ENCODE results near the gene ADCY10.
"Not testable (repeated sequence)": the region's sequence is repeated elsewhere in the genome, so short reads cannot be mapped to it uniquely, and the experiment has no call there.

The ADCY10 gene

DNA sequence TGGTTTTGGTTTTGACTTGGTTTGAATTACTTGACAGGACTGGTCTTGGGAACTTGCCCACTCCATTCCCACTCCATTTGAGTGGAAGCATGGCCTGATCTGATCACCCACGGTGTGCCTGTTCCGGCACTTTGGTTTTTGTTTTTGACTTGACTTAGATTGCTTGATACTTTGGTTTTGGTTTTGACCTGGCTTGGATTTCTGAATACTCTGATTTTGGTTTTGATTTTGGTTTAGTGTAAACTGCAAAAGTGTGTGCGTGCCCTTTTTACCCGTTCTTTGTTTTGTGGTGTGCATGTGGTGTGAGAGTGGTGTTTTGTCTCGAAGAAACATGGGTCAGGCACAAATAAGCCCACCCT lies 50.0 kb downstream of the ADCY10 start:
- Mint-ChIP-seq H3K27ac (no peak overlapping the region), H3K4me1 (ENCODE audit: low read depth) (no peaks in the 10 kb centered on the region), H3K27me3 (no peaks in the 10 kb centered on the region), H3K9me3 (ENCODE audit: low read depth) (no peaks in the 10 kb centered on the region), H3K36me3 (peaks cover 3% of the 10 kb centered on the region), H3K4me3 (no peak overlapping the region)

DNA sequence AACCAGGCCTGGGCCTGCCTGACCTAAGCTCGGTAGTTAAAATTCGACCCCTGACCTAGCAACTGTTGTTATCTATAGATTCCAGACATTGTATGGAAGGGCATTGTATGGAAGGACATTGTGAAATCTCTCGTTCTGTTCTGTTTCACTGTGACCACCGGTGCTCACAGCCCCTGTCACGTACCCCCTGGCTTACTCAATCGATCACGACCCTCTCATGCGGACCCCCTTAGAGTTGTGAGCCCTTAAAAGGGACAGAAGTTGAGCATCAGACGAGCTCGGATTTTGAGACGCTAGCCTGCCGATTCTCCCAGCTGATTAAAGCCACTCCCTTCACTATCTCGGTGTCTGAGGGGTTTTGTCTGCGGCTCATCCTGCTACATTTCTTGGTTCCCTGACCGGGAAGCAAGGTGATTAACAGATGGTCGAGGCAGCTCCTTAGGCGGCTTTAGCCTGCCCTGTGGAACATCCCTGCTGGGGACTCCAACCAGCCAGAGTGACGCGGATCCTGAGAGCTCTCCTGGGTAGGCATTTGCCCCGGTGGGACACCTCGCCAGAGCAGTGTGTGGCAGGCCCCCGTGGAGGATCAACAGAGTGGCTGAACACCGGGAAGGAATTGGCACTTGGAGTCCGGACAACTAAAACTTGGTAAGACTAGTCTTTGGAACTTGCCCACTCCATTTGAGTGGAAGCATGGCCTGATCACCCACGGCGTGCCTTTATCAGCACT lies 50.6 kb downstream of the ADCY10 start:
- H3K27me3 Mint-ChIP-seq; H3K9me3 Mint-ChIP-seq (ENCODE audit: low read depth); H3K27ac Mint-ChIP-seq; H3K36me3 Mint-ChIP-seq; H3K4me3 Mint-ChIP-seq; H3K4me1 Mint-ChIP-seq (ENCODE audit: low read depth): not testable (repeated sequence)

DNA sequence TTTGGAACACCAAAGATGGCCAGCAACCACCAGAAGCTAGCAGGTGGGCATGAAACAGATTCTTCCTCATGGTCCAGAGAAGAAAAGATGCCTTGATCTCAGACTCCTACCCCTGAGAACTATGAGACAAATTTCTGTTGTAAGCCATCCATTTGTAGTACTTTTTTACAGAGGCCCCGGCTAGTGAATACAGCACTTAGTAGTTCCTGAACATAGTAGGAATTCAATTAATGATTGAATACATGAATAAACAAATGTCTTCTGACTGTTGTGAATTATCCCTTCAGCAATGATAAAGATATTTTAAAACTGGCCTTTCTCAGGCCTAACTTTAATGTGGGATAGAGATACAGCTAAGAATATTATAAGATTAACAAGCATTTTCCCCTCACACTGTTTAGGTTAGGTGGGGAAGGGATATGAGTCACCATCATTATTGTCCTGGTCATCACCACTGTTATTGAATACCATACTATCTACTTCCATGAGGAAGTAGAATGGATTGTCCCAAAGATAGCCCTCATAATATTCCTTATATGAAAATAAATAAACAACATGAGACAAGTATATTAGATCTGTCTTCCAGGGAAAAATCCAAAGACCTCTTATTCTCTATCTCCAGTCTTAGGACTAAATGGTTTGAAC lies 51.4 kb downstream of the ADCY10 start:
- H3K27ac Mint-ChIP-seq, result no peak overlapping the region
- no peaks in the 10 kb centered on the region for H3K27me3 Mint-ChIP-seq
- H3K4me1 Mint-ChIP-seq (ENCODE audit: low read depth), result no peaks in the 10 kb centered on the region
- no peaks in the 10 kb centered on the region for H3K9me3 Mint-ChIP-seq (ENCODE audit: low read depth)
- peaks cover 3% of the 10 kb centered on the region for H3K36me3 Mint-ChIP-seq
- no peak overlapping the region for H3K4me3 Mint-ChIP-seq

DNA sequence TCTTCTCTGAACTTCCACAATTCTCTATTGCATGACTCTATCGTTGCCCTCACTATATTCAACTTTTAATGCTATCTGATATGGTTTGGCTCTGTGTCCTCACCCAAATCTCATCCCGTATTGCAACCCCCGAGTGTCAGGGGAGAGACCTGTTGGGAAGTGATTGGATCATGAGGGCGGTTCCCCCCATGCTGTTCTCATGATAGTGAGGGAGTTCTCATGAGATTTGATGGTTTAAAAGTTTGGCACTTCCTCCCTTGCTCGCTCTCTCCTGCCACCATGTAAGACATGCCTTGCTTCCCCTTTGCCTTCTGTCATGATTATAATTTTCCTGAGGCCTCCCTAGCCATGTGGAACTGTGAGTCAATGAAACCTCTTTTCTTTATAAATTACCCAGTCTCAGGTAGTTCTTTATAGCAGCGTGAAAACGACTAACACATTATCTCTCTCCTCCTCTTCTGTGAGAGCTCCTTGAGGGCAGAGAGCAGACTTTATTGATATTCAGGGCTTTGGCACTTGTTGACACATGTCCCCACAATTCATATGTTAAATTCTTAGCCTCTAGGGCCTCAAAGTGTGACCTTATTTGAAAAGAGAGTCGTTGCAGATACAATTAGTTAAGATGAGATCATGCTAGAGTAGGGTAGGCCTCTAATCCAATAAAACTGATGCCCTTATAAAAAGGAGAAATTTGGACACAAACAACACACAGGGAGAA lies 52.1 kb downstream of the ADCY10 start:
- H3K4me1 Mint-ChIP-seq (ENCODE audit: low read depth), result no peaks in the 10 kb centered on the region
- no peak overlapping the region for H3K27ac Mint-ChIP-seq
- H3K9me3 Mint-ChIP-seq (ENCODE audit: low read depth), result no peaks in the 10 kb centered on the region
- H3K36me3 Mint-ChIP-seq, result peaks cover 3% of the 10 kb centered on the region
- no peak overlapping the region for H3K4me3 Mint-ChIP-seq
- no peaks in the 10 kb centered on the region for H3K27me3 Mint-ChIP-seq

DNA sequence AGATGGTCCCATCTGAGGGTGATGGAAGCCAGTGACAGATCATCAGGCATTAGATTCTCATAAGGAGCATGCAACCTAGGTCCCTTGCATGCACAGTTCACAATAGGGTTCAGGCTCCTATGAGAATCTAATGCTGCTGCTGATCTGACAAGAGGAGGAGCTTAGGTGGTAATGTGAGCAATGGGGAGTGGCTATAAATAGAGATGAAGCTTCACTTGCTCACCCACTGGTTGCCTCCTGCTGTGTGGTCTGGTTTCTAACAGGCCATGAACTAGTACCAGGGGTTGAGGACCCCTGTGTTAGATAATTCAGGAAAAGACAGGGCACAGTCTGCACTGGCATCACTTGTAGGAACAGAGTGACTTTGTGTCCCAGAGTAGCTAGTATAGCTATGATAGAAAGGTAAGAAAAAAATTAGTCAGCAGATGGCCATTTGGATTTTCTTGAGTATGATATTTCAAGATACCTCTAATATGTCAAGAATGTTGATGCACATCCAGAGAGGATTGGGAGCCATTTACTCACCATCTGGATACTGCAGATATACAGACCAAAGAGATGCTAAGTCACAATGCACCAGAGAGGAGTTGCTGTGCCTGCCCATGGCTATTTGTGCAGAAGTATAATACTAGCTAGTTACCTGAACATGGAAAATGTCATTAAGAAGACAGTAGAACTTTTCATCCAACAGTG lies 53.6 kb downstream of the ADCY10 start:
- no peak overlapping the region for H3K4me3 Mint-ChIP-seq
- no peaks in the 10 kb centered on the region for H3K9me3 Mint-ChIP-seq (ENCODE audit: low read depth)
- peaks cover 3% of the 10 kb centered on the region for H3K36me3 Mint-ChIP-seq
- H3K4me1 Mint-ChIP-seq (ENCODE audit: low read depth), result no peaks in the 10 kb centered on the region
- H3K27ac Mint-ChIP-seq, result no peak overlapping the region
- H3K27me3 Mint-ChIP-seq, result no peaks in the 10 kb centered on the region

DNA sequence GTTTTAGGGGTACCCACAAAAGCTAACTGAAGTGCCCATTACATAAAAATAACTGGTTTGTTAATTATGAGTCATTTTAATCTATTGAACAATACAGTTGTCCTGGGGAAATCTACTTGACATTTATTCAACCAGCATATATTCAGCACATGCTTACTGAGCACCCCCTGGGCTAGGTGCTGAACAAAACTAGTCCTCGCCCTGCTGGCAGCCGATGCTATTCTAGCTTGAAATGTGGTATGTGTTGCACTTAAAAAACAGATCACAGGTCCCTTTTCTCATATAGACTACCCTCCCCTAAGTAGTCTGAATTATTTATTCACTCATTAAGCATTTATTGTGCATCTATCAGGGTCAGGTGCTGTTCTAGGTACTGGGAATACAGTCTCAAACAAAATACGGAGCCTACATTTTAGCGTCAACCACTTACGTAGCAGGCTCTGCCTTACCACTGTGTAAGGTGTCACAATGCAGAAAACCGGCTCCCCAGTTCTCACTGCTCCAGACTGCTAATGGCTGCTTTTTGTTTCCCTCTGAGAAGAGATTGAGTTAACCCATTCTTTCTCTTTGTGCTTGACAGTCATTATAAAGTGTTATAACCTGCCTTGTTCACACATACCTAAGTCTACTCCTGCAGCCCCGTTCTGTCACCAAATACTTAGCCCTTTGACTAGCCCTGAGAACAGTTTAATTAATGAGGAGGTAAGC lies 57.1 kb downstream of the ADCY10 start:
- no peak overlapping the region for H3K27ac Mint-ChIP-seq
- H3K9me3 Mint-ChIP-seq (ENCODE audit: low read depth), result no peaks in the 10 kb centered on the region
- H3K36me3 Mint-ChIP-seq, result no peaks in the 10 kb centered on the region
- H3K27me3 Mint-ChIP-seq, result no peaks in the 10 kb centered on the region
- no peak overlapping the region for H3K4me3 Mint-ChIP-seq
- no peaks in the 10 kb centered on the region for H3K4me1 Mint-ChIP-seq (ENCODE audit: low read depth)

DNA sequence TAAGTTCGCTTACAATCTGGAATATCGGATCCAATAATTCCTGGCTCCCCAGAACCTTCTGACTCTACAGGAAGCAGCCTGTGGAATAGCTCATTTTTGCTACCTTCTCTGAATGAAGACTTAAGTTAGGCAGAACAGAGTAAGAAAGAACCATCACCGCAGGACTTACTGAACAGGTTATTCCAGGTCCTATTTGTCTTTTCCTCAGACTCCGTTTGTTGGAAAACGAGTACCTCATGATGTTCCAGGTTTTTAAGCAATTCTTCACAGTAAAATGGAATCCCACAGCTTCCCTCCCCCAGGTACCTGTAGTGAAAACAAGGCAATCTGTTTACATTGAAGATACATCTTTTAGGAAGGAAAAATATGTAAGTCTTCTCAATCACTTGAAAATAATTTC lies 59.8 kb downstream of the ADCY10 start:
- Mint-ChIP-seq H3K27ac (no peak overlapping the region), H3K36me3 (no peaks in the 10 kb centered on the region), H3K27me3 (no peaks in the 10 kb centered on the region), H3K9me3 (ENCODE audit: low read depth) (no peaks in the 10 kb centered on the region), H3K4me1 (ENCODE audit: low read depth) (no peaks in the 10 kb centered on the region), H3K4me3 (no peak overlapping the region)

DNA sequence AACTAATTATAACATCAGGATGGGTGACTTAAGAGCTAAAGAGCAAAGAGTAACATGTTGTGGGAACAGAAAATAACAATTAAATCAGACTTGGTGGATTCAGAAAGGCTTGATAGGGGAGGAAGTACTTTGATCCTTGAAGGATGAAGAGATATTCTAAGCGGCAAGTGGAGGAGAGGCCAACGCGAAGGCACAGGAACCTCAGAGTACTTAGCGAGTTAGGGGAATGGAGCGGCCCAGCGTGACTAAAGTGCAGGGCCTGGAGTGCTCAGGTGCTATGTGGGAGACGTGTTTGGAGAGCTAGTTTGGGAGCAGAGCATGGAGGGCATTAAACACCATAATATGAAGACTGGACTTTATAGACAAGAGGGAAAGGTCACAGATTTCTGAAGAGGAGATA lies 64.3 kb downstream of the ADCY10 start:
- Mint-ChIP-seq H3K27ac (no peak overlapping the region), H3K27me3 (no peaks in the 10 kb centered on the region), H3K36me3 (no peaks in the 10 kb centered on the region), H3K9me3 (ENCODE audit: low read depth) (no peaks in the 10 kb centered on the region), H3K4me1 (ENCODE audit: low read depth) (no peaks in the 10 kb centered on the region), H3K4me3 (no peak overlapping the region)

DNA sequence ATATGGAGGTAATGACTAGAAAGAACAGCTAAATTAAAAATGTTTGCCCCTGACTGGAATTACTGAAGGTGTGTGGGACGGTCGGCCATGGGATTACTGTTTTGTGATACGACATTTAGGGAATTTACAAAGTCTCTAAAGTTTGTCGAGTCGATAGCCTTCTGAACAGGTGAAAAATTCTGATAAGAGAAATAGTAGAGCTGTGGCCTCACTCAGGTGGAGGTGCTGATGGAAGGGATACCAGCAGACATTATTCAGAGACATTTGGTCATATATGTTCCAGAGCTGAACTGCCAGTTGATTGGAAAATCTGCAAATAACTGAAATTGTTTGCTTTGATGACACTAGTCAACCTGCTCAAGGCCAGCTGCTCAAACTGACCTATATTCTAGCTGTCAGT lies 71.1 kb downstream of the ADCY10 start:
- Mint-ChIP-seq H3K9me3 (ENCODE audit: low read depth) (no peaks in the 10 kb centered on the region), H3K27me3 (peaks cover 6% of the 10 kb centered on the region), H3K4me1 (ENCODE audit: low read depth) (no peaks in the 10 kb centered on the region), H3K4me3 (no peak overlapping the region), H3K27ac (no peak overlapping the region), H3K36me3 (no peaks in the 10 kb centered on the region)

DNA sequence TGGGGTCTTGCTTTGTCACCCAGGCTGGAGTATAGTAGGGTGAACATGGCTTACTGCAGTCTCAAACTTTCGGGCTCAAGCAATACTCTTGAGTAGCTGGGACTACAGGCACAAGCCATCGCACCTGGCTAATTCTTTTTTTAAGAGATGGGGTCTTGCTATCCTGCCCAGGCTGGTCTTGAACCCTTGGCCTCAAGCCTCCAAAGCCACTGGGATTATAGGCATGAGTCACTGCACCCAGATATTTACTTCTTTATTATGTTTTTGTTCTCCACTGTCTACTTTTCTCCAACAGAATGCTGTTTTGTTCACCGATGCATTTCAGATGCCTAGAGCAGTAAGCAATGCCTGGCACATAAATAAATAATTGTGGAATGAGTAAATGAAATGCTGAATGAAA lies 72.4 kb downstream of the ADCY10 start:
- H3K4me1 Mint-ChIP-seq (ENCODE audit: low read depth), result peaks cover 5% of the 10 kb centered on the region
- peaks cover 6% of the 10 kb centered on the region for H3K27me3 Mint-ChIP-seq
- H3K36me3 Mint-ChIP-seq, result no peaks in the 10 kb centered on the region

DNA sequence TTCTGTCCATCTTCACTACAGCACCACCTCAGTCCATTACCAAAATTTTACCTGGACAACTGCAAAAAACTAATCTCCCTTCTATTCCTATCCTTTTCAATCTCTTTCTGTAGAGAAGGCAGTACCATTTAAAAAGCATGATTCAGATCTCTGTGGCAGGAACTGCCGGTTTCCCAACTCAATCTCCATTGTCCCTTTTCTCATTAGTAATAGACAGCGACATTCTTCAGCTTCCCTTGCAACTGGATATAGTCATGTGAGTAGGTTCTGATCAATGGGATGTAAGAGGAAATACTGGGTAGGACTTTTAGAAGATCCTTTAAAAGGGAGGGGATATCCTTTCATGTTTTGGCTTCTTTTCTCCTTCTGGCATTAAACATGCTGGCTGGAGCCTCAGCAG lies 74.9 kb downstream of the ADCY10 start:
- no peaks in the 10 kb centered on the region for H3K9me3 Mint-ChIP-seq (ENCODE audit: low read depth)
- H3K27me3 Mint-ChIP-seq, result peaks cover 6% of the 10 kb centered on the region
- peaks cover 5% of the 10 kb centered on the region for H3K4me1 Mint-ChIP-seq (ENCODE audit: low read depth)
- H3K36me3 Mint-ChIP-seq, result no peaks in the 10 kb centered on the region
- H3K27ac Mint-ChIP-seq, result no peak overlapping the region
- no peak overlapping the region for H3K4me3 Mint-ChIP-seq

More for the DNA sequence above, 72.4 kb downstream of the ADCY10 start:
- Mint-ChIP-seq H3K9me3 (ENCODE audit: low read depth) (no peaks in the 10 kb centered on the region), H3K27ac (no peak overlapping the region), H3K4me3 (no peak overlapping the region)

DNA sequence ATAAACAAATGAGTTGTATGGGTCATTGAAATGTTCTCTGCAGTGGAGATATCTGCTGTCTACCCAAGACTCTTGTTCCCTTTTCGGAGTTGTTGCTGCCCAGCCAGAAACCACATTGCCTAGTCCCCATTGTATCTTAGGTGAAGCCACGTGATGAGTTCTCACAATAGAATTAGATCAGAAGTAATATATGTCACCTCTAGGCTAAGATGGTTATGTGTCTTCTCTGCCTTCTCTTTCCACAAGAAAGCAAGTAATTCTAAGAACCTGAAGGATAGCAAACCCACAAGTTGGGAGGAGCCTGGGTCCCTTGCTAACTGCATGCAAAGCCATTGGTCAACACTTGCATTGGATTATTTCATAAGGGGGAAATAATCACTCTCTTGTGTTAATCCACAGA lies 76.6 kb downstream of the ADCY10 start:
- Mint-ChIP-seq H3K36me3 (no peaks in the 10 kb centered on the region), H3K4me1 (ENCODE audit: low read depth) (peaks cover 5% of the 10 kb centered on the region), H3K9me3 (ENCODE audit: low read depth) (no peaks in the 10 kb centered on the region), H3K27ac (no peak overlapping the region), H3K27me3 (peaks cover 6% of the 10 kb centered on the region), H3K4me3 (no peak overlapping the region)

DNA sequence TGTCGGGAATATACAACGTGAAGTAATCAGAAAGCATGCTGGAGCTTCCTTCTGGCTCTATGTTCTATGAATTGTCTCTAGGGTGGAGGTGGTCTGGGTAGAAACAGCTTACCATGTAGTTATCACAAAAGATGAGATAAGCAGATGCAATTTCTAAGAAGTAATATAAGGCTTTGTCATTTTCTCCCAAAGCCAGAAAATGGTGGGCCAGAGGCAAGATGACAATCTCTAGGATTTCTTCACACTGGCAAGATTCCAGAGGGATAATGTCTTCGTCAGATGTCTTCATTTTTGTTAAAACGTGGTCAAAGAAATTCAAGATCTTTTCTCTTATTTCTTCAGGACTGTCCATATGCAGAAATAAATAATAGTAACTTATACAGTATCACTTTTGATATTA lies 77.7 kb downstream of the ADCY10 start:
- Mint-ChIP-seq H3K4me1 (ENCODE audit: low read depth) (peaks cover 5% of the 10 kb centered on the region), H3K4me3 (no peak overlapping the region), H3K9me3 (ENCODE audit: low read depth) (no peaks in the 10 kb centered on the region), H3K36me3 (no peaks in the 10 kb centered on the region), H3K27ac (no peak overlapping the region), H3K27me3 (peaks cover 4% of the 10 kb centered on the region)

DNA sequence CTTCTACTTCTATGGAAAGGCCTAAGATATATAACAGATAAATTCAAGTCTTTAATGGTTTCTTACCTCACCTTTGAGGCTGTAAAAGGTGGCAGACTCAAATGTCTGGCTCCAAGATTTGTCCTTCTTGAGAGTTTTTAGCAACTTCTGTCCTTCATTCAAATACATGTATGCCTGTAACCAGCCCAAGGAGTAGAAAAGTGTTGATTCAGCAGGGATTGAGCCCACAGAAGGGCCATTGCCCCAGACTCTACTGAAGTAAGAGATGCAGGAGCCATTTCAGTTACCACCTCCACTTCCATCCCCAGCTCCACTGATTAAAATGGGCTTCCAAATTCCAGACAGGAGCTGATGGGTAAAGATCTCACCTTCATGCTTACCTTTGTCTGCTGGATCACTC lies 80.0 kb downstream of the ADCY10 start:
- peaks cover 4% of the 10 kb centered on the region for H3K27me3 Mint-ChIP-seq
- H3K27ac Mint-ChIP-seq, result no peak overlapping the region
- no peaks in the 10 kb centered on the region for H3K36me3 Mint-ChIP-seq
- H3K4me3 Mint-ChIP-seq, result no peak overlapping the region
- peaks cover 5% of the 10 kb centered on the region for H3K4me1 Mint-ChIP-seq (ENCODE audit: low read depth)
- no peaks in the 10 kb centered on the region for H3K9me3 Mint-ChIP-seq (ENCODE audit: low read depth)

DNA sequence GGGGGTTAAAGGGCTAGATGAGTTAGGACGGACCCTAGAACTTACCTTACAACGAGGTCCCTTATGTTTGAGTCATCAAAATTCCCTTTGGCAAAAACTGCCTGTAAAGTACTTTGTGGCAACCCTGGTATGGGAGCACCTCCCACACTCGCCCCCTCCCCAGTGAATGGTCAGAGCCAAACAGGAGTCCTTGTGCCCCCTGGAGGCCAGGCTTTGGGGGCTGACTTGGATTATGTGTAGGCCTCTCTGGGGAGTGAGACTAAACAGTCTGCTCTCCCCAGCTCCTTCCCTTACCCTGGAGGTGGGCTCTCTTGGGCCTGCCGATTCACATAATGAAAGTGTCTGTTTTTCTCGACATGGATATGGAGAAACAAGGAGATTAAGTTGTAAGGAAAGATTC lies 81.2 kb downstream of the ADCY10 start:
- Mint-ChIP-seq H3K9me3 (ENCODE audit: low read depth) (no peaks in the 10 kb centered on the region), H3K27me3 (no peaks in the 10 kb centered on the region), H3K4me3 (no peak overlapping the region), H3K4me1 (ENCODE audit: low read depth) (peaks cover 5% of the 10 kb centered on the region), H3K27ac (no peak overlapping the region), H3K36me3 (no peaks in the 10 kb centered on the region)
